T-helper 2 cell (primary cell): ENCODE data around the gene KNCN.

ENCODE experiments used
- DNase-seq, 5 experiments: peaks; one replicate each; pipeline versions ENCODE4 v3.0.0 to v3.0.0-alpha.2; 2012 to 2022

Gene KNCN

GRCh38 chr1:46568461-46568891, 17.0 kb upstream of the KNCN start:
- no peak for DNase-seq

GRCh38 chr1:46563341-46563740, 11.9 kb upstream of the KNCN start:
- DNase-seq = no peak

GRCh38 chr1:46562498-46562897, 11.1 kb upstream of the KNCN start:
- no peak for DNase-seq

GRCh38 chr1:46558966-46559365, 7.5 kb upstream of the KNCN start:
- no peak for DNase-seq

- no peak for DNase-seq
Measured at GRCh38 chr1:46558141-46558963, 6.9 kb upstream of the KNCN start.

GRCh38 chr1:46557403-46557802, 6.0 kb upstream of the KNCN start:
- no peak for DNase-seq

- DNase-seq = peak in 1 of 5 experiments; percentile 21
Measured at GRCh38 chr1:46556822-46557221, 5.4 kb upstream of the KNCN start.

- DNase-seq = no peak
Measured at GRCh38 chr1:46555826-46556619, 4.6 kb upstream of the KNCN start.

GRCh38 chr1:46554597-46555381, 3.3 kb upstream of the KNCN start:
- DNase-seq = no peak

- no peak for DNase-seq
Measured at GRCh38 chr1:46554236-46554596, 2.8 kb upstream of the KNCN start.

GRCh38 chr1:46553506-46553905, 2.1 kb upstream of the KNCN start:
- no peak for DNase-seq

- DNase-seq = no peak
Measured at GRCh38 chr1:46552357-46553237, 1.1 kb upstream of the KNCN start.

- DNase-seq = no peak
Measured at GRCh38 chr1:46550751-46551231, 656 bp downstream of the KNCN start.

- peak in 3 of 5 experiments; percentile 39 to 86 (median 77) for DNase-seq
Measured at GRCh38 chr1:46549697-46550681, 1.5 kb downstream of the KNCN start.

GRCh38 chr1:46547481-46548383, 3.7 kb downstream of the KNCN start:
- DNase-seq = peak in 2 of 5 experiments; percentile 10 to 57

GRCh38 chr1:46546210-46546609, 5.2 kb downstream of the KNCN start:
- DNase-seq = no peak

- DNase-seq = no peak
Measured at GRCh38 chr1:46545784-46546183, 5.7 kb downstream of the KNCN start.

GRCh38 chr1:46544561-46545240, 6.7 kb downstream of the KNCN start:
- no peak for DNase-seq
